Upper lobe of right lung (tissue), 1 donor: ENCODE measurements around the gene CHST11. TPM values are rescaled to one million over a fixed set of nuclear protein-coding genes. Genes with fewer than 3 reads are reported as not detected.

Experiments
- ATAC-seq: fragments of 200-7000 bp; cut with Tn5 transposase; one replicate; pipeline ENCODE4 v1.9.1; 2020; ENCODE audit warnings: mild to moderate bottlenecking, moderate library complexity
- DNase-seq: peaks from one replicate; pipeline ENCODE4 v3.0.0-alpha.2; 2020
- H3K27ac ChIP-seq: fragments of 200-600 bp; one replicate; pipeline ENCODE4 v1.8.0; 2022
- H3K27me3 ChIP-seq: fragments of 200-600 bp; one replicate; pipeline ENCODE4 v1.8.0; 2022; ENCODE audit warnings: mild to moderate bottlenecking
- H3K36me3 ChIP-seq: fragments of 200-600 bp; one replicate; pipeline ENCODE4 v1.8.0; 2022
- H3K4me1 ChIP-seq: fragments of 200-600 bp; one replicate; pipeline ENCODE4 v1.8.0; 2022
- H3K4me3 ChIP-seq: fragments of 200-600 bp; one replicate; pipeline ENCODE4 v1.8.0; 2022; ENCODE audit warnings: mild to moderate bottlenecking
- H3K9me3 ChIP-seq: fragments of 200-600 bp; one replicate; pipeline ENCODE4 v1.8.0; 2022
- intact Hi-C: fragments of 100-400 bp; cut with DNase I; formaldehyde crosslinking; loops from one replicate; pipeline ENCODE4 v1.11.0; 2022
- total RNA-seq: library from RNA; stranded (reverse); fragmentation: NEBNext Ultra II Directional; extraction: Animal tissue kit (Norgen Biotek cat#: 25700); gene quantifications from one replicate; pipeline ENCODE4 v1.2.1, GENCODE V29; 2021
- TF ChIP-seq, protein P1 (sequence below): fragments of 200-600 bp; IDR thresholded peaks from one replicate; pipeline ENCODE4 v1.8.0; 2022; ENCODE audit warnings: antibody characterized with exemption
- donor health status: DM: no; HTN: yes; CAD: no; lungs with severe emphysema.

Gene CHST11
- total RNA-seq, 1 donor from 2014 or later, result 56.6 TPM

DNA sequence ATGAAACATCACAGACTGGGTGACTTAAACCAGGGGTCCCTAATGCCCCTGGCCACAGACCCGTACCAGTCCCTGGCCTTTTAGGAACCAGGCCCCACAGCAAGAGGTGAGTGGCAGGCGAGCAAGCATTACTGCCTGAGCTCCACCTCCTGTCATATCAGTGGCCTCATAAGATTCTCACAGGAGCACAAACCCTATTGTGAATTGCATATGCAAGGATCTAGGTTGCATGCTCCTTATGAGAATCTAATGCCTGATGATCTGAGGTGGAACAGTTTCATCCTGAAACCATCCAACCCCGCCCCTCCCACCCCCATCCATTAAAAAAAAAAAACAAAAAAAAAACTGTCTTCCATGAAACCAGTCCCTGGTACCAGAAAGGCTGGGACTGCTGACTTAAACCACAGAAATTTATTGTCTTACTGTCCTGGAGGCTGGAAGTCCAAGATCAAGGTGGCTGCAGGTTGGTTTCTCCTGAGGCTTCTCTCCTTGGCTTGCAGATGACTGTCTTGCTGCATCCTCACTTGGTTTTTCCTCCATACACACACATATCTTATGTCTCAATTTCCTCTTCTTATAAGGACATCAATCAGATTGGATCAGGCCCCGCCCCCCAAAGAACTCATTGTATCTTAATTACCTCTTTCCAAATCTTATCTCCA is 235.9 kb downstream of the CHST11 start:
- Histone ChIP-seq H3K9me3 (no peaks in the 10 kb centered on the region), H3K36me3 (no peaks in the 10 kb centered on the region), H3K4me1 (peaks cover 28% of the 10 kb centered on the region), H3K27ac (no peak overlapping the region), H3K4me3 (no peak overlapping the region), H3K27me3 (no peaks in the 10 kb centered on the region)
- intact Hi-C loops, result no loop called here
- TF ChIP-seq, protein P1, sequence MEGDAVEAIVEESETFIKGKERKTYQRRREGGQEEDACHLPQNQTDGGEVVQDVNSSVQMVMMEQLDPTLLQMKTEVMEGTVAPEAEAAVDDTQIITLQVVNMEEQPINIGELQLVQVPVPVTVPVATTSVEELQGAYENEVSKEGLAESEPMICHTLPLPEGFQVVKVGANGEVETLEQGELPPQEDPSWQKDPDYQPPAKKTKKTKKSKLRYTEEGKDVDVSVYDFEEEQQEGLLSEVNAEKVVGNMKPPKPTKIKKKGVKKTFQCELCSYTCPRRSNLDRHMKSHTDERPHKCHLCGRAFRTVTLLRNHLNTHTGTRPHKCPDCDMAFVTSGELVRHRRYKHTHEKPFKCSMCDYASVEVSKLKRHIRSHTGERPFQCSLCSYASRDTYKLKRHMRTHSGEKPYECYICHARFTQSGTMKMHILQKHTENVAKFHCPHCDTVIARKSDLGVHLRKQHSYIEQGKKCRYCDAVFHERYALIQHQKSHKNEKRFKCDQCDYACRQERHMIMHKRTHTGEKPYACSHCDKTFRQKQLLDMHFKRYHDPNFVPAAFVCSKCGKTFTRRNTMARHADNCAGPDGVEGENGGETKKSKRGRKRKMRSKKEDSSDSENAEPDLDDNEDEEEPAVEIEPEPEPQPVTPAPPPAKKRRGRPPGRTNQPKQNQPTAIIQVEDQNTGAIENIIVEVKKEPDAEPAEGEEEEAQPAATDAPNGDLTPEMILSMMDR, result no peak
- ATAC-seq (no peak), DNase-seq (no peak)

DNA sequence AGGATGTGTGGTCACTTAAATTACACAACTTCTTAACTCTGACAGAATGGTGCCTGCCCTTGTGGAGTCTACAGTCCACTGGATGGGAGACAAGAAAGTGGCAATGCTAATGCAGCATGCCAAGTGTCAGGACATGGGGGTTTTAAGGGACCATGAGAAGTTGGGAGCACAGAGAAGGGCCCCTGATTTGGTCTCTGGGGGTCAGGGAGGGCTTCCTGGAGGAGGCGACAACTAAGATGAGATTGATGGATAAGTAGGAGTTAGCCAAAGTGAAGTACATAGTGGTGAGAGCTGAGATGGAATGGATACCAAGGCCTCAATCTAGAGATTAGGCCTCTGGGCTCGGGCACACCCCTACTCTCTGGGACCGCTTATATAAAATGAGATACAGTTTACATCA is 236.7 kb downstream of the CHST11 start:
- Histone ChIP-seq H3K27ac (no peak overlapping the region), H3K27me3 (no peaks in the 10 kb centered on the region), H3K9me3 (no peaks in the 10 kb centered on the region), H3K4me3 (no peak overlapping the region), H3K36me3 (no peaks in the 10 kb centered on the region), H3K4me1 (peaks cover 25% of the 10 kb centered on the region)
- DNase-seq, result no peak
- no peak for ATAC-seq
- intact Hi-C loops, result no loop called here
- TF ChIP-seq, protein P1, result no peak

DNA sequence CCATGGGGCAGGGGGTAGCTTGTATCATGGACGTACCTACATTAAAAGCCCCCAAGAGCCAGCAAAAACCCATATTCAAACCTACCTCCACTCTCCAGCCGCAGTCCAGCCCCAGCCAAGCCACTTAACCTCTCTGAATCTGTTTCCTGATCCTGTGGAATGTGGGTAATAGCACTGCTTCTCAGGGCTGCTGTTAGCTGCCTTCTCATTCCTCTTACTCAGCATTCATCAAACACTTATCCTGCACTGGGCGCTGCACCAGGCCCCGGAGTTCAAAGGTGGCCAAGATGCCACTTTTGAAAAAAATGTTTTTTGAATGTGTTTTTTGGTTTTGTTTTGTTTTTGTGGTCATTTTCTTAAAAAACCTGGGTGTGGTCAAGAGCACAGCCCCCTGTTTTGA is 237.4 kb downstream of the CHST11 start:
- no peaks in the 10 kb centered on the region for H3K27me3 ChIP-seq
- no peaks in the 10 kb centered on the region for H3K36me3 ChIP-seq
- peak; percentile 89 for ATAC-seq
- no peak overlapping the region for H3K4me3 ChIP-seq
- H3K9me3 ChIP-seq, result no peaks in the 10 kb centered on the region
- no peak overlapping the region for H3K27ac ChIP-seq
- peaks cover 25% of the 10 kb centered on the region for H3K4me1 ChIP-seq
- intact Hi-C loops, result no loop called here
- TF ChIP-seq, protein P1, result no peak
- DNase-seq, result no peak

DNA sequence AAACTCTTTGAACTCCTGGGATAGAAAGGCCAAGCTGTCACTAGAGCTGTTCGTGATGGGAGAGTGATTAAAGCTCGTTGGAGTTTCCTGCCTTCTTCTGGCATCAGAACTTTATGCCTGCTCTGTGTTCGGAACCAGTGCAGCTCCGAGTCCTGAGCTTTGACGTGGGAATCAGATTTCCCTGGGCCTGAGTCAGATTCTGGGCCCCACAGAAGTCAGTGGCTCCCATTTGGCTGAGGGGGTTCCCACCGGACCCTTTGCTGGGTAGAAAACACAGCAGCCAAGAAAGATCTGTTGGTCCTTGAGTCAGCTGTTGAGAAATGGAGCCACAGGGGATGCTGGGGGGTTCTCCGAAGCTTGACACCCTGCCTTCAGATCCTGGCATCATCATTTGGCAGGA is 238.0 kb downstream of the CHST11 start:
- no peak for ATAC-seq
- H3K27ac ChIP-seq, result no peak overlapping the region
- DNase-seq, result no peak
- no peak overlapping the region for H3K4me3 ChIP-seq
- no peaks in the 10 kb centered on the region for H3K36me3 ChIP-seq
- intact Hi-C loops, result no loop called here
- no peaks in the 10 kb centered on the region for H3K27me3 ChIP-seq
- TF ChIP-seq, protein P1, result no peak
- no peaks in the 10 kb centered on the region for H3K9me3 ChIP-seq
- peaks cover 25% of the 10 kb centered on the region for H3K4me1 ChIP-seq

DNA sequence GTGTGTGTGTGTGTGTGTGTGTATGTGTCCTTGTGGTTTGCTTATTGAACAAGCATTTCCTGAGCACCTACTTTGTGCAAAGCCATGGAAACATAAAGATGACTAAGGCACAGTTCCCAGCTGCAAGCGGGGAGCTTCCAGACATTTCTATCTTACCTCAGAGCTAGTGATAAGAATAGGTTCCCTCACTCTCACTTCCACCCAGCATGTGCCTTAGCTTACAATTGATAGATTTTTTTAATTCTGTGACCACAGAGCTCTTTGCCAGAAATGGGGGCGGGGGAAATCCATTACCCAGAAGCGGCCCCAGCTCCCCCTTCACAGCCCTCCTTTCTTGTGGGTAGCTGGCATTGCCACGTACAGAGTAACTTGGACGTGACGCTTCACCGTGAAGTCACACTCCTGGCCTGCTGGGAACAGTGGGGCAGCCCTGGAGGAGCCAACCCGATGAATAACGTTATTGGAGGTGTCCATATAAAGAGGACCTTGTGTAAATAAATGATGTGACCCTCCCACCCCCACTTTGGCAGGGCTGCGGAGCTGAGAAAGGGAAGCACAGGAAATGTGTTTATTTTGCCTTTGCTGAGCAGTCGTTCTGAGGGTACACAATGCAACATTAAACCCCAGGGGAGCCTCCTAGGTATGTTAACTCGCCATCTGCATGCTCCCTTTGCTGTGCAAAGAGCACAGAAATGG is 238.9 kb downstream of the CHST11 start:
- Histone ChIP-seq H3K9me3 (no peaks in the 10 kb centered on the region), H3K4me1 (peaks cover 25% of the 10 kb centered on the region), H3K27ac (no peak overlapping the region), H3K4me3 (no peak overlapping the region), H3K27me3 (no peaks in the 10 kb centered on the region), H3K36me3 (no peaks in the 10 kb centered on the region)
- ATAC-seq (peak; percentile 17), DNase-seq (no peak)
- intact Hi-C loops, result no loop called here
- TF ChIP-seq, protein P1, result no peak
